Amniotic epithelial cell (primary cell): ENCODE results near the gene DTX3L.

ENCODE experiments used
- DNase-seq: peaks from one replicate; pipeline ENCODE4 v3.0.0-alpha.2; 2010; ENCODE audit warnings: low read depth

The DTX3L gene

DNA sequence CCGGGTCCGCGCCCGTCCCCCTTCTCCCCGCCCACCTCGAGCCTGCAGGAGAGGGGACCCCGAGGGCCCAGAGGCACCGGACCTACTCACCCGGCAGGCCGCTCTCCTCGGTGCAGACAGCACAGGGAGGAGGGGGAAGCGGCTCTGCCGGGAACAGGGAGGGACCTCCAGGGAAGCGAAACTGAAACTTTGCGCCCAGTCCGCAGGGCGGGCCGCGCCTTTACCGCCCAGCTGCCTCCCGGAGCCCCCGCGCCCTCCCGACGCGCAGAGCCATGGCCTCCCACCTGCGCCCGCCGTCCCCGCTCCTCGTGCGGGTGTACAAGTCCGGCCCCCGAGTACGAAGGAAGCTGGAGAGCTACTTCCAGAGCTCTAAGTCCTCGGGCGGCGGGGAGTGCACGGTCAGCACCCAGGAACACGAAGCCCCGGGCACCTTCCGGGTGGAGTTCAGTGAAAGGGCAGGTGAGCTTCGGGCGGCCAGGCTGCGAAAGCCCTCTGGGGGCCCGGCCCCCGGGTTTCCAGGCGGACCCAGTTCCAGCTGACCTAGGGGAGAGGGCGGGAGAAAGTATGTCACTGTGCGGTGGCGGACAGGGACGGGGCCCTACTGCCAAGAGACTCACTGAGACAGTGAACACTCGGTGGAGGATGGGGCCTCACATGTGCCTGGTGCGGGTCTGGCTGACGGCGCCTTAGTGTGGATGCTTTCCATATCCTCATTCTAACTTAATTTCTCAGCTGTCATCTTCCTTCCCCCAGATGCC, at the start of gene DTX3L, which contains the start of gene PARP9:
Gene DTX3L (plus strand): TSS at position 184 of the 758 bp plus-strand sequence. CDS start 89 bp downstream, at position 273.
Gene PARP9 (minus strand): TSS at position 146 of the 758 bp plus-strand sequence. CDS start 4,680 bp downstream, outside the sequence.
- peak; percentile 77 for DNase-seq

DNA sequence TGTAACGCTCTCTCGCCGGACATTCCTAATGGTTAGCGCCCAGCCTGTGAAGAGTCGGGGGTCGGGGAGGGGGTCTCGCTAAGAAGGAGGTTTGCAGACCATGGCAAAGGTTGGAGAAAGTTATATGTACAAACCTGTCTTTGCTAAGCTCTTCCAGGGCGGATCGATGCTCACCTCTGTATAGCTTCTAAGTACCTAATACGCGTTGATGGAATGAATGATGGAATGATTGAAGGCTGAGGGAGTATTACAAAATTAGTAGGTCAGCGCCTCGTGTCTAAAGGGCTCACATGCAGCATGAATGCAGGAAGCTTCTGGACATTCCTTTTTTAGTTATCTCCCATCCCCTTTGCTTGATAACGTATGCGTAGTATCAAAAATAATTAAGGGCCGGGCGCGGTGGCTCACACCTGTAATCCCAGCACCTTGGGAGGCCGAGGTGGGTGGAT, 49.1 kb upstream of the DTX3L start:
- DNase-seq, result no peak

DNA sequence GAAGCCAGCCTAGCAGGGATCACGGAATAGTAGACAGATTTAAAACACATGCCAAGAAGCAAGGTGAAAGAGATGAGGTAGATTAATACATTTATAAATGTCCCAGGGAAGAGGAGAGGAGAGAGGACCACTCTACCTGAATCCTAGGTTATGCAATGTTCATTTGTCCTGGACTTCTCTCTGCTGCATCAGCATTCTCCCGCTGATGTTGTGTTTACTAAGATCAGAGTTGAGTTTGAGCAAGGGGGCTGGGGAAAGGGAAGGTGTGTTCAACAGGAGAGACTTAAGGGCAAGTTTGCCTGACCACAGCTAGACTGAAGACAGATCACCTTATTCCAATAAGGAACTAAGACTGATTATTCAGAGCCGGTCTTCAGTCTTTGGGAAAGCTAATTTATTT, 48.3 kb upstream of the DTX3L start:
- no peak for DNase-seq

DNA sequence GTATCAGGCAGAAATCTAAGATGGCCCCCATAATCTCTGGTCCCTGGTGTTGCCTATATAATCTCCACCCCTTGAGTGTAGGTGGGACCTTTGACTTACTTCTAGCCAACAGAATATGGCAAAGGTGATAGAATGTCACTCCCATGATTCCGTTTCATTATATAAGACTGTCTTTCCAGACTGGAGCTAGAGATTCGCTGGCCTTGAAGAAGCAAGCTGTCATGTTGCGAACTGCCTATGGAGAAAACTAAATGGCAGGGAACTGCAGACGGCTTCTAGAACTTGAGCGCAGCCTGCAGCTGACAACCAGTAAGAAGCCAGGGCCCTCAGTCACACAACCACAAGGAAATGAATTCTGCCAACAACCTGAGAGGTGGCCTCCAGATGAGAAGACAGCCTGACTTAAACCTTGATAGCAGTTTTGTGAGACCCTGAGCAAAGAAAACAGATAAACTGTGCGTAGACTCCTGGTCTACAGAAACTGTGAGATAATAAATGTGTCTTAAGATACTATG, 47.2 kb upstream of the DTX3L start:
- no peak for DNase-seq

DNA sequence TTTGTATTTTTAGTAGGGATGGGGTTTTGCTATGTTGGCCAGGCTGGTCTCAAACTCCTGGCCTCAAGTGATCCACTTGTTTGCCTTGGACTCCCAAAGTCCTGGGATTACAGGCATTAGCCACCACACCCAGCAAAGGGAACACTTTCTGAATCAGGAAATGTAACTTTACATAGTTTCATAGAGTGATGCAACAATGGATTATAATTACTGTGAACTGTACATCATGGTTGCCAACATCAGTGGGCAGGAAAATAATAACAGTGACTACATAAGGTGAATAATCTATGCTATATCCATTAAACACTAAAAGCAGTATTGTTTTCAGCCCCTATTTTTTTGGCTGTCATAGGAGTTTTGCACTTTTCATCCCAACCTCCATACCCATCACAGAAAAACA, 44.4 kb upstream of the DTX3L start:
- DNase-seq, result no peak

DNA sequence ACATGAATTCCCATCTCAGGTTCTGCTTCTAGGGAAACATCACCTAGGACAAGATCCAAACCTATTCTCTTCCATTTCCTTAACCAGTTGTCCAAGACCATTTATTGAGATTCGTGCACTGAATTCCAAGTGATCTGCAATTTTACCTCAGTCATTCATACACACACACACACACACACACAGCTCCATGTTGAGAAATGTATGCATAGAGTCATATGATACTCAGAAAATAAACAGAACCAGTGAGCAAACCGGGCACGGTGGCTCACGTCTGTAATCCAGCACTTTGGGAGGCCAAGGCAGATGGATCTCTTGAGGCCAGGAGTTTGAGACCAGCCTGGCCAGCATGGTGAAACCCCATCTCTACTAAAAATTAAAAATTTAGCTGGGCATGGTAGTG, 43.3 kb upstream of the DTX3L start:
- DNase-seq, result no peak

DNA sequence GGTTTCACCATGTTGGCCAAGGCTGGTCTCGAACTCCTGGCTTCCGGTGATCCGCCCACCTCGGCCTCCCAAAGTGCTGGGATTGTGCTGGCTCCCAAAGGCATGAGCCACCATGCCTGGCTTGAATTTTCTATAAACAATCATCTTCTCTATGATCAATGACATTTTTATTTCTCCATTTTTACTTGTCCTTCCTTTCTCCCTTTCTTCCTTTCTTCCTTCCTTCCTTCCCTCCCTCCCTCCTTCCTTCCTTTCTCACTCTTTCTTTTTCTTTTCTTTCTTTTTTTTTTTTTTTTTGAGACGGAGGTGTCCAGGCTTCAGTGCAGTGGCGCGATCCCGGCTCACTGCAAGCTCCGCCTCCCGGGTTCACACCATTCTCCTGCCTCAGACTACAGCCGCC, 40.8 kb upstream of the DTX3L start:
- DNase-seq, result no peak

DNA sequence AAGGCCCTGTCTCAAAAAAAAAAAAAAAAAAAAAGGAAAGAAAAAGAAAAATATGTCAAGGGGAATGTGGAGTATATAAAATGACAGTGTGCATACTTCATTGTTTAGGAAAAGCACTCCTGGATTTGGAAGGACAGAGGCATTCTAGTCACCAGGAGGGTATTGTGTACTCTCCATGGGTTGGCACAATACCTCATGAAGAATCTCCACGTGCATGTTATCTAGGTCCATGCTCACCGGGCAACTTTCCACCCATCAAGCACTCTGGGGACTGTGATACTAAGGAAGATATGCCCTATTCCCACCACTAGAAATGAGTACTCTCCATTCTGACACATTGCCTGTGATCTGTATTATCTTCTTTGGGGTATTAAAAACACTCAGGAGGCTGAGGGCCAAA, 34.0 kb upstream of the DTX3L start:
- DNase-seq, result no peak

DNA sequence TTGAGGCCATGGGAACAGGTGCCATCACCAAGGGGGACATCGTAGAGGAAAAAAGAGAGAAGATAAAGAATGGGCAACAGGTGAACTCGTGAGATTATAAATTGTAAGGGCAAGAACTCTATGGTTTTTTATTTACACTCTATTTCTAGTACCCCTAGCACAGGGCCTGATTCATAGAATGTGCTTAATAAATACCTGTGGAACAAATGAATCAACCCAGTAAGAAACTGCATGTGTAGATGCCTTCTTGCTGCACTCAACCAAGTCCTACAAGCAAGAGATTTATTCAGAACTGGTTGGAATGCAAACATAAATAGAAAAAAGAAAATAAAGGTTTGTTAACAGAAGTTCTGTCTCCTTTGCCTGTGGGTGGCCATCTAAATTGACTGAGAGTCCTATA, 30.7 kb upstream of the DTX3L start:
- DNase-seq, result no peak

DNA sequence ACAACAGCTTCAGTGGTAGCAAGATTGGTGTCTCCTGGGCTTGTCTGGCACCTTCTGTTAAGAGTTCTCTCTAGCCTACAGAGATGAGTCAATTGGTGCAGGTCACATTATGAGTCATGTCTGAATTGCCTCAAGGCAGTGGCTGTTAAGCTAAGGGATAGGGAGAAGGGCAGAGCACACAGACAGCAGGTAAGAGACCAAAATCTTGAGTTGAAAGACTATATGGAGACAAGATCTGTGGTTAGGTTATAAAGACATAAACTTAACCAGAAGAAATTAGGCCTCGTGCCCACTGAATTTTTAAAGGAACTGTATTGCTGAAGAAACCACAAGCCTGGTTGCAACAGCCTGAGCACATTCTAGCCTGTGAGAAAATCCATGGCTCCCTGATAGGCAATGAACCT, 30.2 kb upstream of the DTX3L start:
- DNase-seq, result peak; percentile 86

DNA sequence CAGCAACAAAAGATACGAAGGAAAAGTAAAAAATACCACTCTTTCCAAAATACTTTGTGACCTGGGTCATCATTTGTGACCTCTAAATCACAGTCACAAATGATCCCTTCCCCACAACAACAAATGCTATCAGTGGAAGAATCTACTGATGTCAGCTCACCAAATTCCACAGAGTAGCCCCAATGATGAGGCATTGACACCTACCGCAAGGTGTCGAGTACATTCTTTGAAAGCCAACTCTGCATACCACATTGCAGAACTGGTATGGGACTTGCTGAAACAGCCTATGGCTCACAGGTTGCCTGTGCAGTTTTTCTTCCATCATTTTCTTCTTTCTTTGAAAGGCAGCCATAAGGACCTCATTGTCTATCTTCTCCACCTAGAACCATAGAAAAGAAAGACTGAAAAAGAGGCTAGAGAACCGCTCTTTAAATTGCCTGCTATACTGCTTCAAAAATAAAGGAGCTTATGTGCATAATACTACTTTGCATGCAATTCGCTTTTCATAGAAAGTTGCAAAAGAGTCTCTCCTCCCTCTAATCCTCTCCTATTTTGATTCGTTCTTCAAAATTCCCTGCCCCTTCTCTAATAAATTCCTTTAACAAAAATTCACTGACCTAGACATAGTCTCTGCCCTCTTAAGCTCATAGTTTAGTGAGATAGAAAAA, 28.0 kb upstream of the DTX3L start:
- DNase-seq, result no peak

DNA sequence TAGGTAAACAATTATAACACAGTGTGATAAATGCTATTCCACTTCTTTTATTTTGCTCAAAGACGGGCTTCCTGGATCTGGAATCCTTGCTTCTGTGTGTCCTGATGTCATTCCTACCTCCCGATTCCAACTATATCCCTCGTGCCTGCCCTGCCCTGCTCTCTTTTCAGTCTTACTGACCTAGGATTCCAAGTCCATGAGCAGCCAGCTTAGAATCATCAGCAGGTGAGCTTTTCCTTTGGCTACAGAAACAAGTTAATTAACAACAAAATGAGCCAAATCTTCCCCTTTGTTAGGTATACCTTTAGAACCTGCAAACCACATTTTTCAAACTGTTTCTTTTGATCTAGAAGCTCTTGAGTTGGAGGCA, 27.5 kb upstream of the DTX3L start:
- DNase-seq, result no peak

DNA sequence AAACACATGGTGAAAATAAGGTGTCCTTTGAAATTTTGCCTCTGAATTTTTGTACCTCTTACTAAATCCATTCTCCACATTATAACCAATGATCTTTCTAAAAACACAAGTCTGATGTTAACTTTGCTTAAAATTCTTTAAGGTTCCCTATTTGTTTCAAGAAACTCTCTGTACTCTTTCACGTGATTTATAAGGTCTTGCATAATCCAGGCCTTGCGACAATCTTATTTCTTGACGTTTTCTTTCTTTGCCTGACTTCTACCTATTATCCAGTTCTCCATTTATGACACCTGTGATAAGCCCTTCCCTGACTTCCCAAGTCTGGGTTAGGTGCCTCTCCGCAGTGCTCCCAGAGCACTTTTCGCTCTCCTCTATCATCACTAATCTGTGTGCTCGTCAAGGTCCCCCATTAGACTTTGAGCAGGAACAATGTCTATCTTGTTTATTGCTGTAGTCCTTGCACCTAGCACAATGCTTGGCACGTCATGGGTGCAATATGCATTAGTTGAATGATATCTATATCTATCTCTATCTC, 25.1 kb upstream of the DTX3L start:
- peak; percentile 34 for DNase-seq

DNA sequence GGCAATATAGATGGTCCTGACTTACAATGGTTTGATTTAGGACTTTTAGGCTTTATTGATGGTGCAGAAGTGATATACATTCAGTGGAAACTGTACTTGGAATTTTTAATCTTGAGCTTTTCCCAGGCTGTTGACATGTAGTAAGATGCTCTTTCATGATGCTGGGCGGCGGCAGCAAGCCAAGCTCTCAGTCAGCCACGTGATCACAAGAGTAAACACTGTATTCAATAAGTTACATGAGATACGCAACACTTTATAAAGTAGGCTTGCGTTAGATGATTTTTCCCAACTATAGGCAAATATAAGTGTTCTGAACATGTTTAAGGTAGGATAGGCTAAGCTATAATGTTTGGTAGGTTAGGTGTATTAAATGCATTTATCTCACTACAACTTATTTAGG, 18.0 kb upstream of the DTX3L start:
- DNase-seq, result no peak

DNA sequence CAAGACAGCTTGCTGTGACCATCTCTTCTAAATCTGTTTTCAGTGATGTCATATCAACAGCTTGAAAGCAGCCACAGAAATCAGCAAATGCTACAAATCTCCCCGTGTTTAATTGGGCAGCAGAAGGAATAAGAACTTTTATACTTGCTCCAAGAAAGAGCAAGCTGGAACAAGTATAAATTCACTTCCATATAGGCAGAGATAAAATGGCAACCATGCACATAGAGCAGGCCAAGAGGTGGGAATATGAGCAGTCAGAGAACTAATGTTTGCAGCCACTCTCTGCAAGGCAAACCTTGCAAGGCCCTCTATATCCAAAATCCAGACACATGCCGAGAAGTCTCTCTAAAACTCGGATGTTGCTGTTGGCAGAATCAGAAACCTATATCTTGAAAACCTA, 16.1 kb upstream of the DTX3L start:
- DNase-seq, result no peak

DNA sequence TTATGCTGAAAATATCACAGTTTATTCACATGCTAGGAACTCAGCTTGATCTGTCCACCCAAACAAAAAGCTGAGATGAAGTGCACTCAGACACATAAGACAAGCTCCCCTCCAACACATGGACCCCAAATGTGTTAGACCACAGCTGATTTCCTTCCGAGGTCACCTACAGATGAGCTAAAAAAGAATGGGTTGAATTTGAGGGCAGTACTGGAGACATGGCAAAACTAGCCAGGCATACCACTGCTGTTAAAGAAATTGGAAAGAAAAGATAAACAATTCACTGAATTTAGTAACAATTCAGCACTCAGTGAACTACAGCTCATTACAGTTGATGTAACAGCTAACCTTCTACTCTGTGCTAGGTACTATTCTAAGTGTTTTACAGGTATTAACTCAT, 15.5 kb upstream of the DTX3L start:
- DNase-seq, result no peak

DNA sequence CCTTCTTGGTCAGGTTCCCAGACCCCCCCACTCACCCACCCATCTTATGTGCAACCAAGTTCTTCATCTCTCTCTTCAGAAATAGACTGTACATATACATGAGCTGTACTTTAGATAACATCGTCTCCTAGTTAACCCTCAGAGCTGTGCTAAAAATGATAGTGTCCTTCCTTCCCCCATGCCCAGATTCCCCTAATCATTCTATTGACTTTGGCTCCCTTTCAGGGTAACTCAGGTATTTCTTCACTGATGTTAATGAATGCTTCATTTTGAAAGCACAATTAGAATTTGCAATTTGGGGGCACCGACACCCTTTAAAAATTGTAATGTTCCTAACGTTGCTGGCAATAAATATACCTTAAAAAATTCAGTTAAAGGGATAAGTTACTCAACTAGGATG, 11.0 kb upstream of the DTX3L start:
- no peak for DNase-seq

DNA sequence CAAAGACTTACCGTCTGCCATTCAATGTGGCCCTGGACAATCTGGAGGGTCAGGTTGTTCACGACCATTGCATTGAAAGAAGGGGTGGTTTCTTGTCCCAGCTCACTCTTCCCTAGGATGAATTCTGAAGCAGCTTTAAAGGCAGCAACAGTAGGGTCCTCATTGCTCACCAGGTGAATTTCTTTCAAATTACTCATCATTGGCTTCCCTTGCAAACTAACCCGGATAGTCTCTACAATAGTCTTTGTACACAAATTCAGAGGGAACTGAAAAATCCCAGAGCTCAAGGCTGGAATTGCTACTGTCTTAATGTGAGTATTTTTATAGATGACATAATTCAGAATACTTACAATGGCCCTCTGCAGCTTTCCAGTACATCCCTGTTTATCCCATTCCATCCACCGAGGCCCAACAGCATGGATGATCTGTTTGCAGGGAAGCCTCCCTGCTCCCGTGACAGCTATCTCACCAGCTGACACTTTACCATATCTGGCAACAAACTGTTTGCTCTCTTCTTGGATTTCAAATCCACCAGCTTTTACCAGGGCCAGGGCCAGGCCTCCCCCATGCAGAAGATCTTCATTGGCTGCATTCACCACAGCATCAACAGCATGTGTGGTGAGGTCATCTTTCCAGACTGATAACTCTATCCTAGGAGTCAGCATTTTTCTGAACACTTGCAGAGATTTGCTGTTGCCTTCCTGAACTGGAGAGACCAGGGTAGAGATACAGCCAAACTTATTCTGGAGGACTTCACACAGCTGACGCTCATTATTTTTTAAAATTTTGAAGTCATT, 8.7 kb upstream of the DTX3L start:
- DNase-seq, result peak; percentile 82

DNA sequence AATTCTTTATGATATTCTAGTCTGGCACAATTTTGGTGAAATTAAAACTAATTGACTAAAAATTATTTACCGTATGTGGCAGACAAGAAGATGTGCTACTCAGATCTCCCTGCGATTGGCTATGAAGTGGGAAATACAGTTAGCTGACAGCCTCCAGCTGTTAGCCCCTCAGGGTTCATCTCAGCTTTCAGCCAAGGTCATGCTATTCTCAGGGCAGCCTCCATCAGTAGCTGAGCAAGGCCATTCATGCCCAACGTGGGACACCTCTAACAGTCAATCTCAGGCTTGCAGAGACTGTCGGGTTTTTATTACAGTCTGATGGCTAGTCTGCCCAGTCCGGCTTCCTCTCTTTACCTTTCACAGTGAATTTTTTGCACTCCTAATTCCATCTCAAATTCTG, 6.8 kb upstream of the DTX3L start:
- DNase-seq, result no peak

DNA sequence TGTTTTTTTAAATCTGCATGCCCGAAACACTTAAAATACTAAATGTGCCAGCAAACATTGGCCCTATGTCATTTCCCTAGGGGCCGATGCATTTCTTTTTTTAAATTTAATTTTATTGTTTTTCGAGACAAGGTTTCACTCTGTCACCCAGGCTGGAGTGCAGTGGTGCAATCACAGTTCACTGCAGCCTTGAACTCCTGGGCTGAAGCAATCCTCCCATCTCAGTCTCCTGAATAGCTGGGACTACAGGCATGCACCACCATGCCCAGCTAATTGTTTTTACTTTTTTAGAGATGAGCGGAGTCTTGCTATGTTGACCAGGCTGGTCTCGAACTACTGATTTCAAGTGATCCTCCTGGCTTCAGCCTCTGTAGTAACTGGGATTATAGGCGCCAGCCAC, 5.5 kb upstream of the DTX3L start:
- no peak for DNase-seq

DNA sequence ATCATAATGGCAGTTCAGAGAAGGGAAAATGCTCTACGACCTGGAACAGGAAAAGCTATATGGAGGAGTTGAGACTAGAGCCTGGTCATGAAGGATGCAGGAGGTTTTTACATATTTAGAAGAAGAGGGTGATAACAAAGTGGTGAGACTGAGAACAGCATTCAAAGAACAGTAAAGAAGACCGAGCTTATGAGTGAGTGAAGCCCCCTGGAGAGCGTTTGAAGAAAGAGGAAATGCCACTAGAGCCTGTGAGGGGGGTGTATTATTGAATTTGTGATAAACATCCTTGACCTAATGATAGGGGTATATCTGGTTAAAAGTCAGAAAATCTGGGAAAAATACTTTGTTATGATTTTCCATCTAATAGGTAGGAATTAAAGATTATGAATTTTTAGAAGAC, 4.2 kb upstream of the DTX3L start:
- DNase-seq, result no peak

DNA sequence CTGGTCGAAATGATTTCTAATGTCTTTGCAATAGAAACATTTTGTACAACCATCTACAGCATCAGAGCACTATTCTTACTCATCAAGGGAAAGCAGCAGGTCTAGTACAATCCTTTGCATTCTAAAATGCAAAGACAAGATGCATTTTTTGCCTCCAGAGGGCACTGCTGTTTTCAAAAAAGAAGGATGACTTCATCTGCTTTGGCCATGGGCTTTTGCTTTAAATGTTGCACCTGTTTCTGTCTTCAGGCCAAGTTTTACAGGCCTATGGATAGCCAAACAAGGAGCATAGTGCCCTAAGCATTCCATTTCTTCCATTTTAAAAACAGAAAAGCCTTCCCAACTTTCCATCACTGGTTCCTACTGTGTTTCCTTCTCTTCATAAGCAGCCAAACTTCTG, 3.5 kb upstream of the DTX3L start:
- DNase-seq, result peak; percentile 70
